IMR-90 (cell line): ENCODE data around the gene THBS1. TPM values are rescaled to one million over a fixed set of nuclear protein-coding genes. Genes with fewer than 3 reads are reported as not detected.
A peak's percentile ranks its signal among the peaks of the same experiment; 100 is the strongest.

Experiments
- ATAC-seq: fragments of 200-7000 bp; cut with Tn5 transposase; 2 replicates; pipeline ENCODE4 v1.9.1; 2020; ENCODE audit warnings: low read depth, mild to moderate bottlenecking, moderate library complexity
- BruUV-seq: library from RNA; stranded (reverse); fragments of 400-500 nt; replicated peaks from 2 replicates; lab custom pipeline; 2021; lab: Mats Ljungman, UMichigan
- CTCF ChIA-PET: fragments of 300-600 bp; formaldehyde crosslinking; extraction: SDS; loops from one replicate; lab custom pipeline; 2021; ENCODE audit warnings: antibody characterized with exemption; lab: Yijun Ruan, JAX
- POLR2A ChIA-PET: fragments of 300-600 bp; sonication (Branson Sonifier 250); formaldehyde crosslinking; loops from one replicate; lab custom pipeline; 2022; ENCODE audit warnings: antibody characterized with exemption; ENCODE audit not compliant: unreplicated experiment; lab: Charles Lee
- DNase-seq: peaks from one replicate; pipeline ENCODE4 v3.0.0; 2013
- H2AFZ ChIP-seq: replicated peaks from 2 replicates; pipeline ENCODE3; 2013; ENCODE audit warnings: low read length, mild to moderate bottlenecking; ENCODE audit not compliant: poor library complexity
- H2AK5ac ChIP-seq: 2 replicates; pipeline ENCODE4 v1.6.1; 2013; ENCODE audit warnings: low read depth, low read length, inconsistent platforms
- H2AK9ac ChIP-seq: replicated peaks from 2 replicates; pipeline ENCODE3; 2013; ENCODE audit warnings: mild to moderate bottlenecking, low read depth, low read length, moderate library complexity; ENCODE audit not compliant: poor library complexity
- H2BK120ac ChIP-seq: 2 replicates; pipeline ENCODE4 v1.6.1; 2013; ENCODE audit warnings: low read depth, low read length, inconsistent platforms
- H2BK15ac ChIP-seq: 3 replicates; pipeline ENCODE4 v1.6.1; 2013; ENCODE audit warnings: low read depth, low read length, inconsistent platforms
- H2BK20ac ChIP-seq: 2 replicates; pipeline ENCODE4 v1.6.1; 2013; ENCODE audit warnings: low read depth, mild to moderate bottlenecking, inconsistent platforms, low read length, moderate library complexity
- H2BK5ac ChIP-seq: 2 replicates; pipeline ENCODE4 v1.6.1; 2013; ENCODE audit warnings: mild to moderate bottlenecking, low read depth, low read length, inconsistent platforms; ENCODE audit not compliant: poor library complexity, severe bottlenecking
- H3K14ac ChIP-seq: replicated peaks from 2 replicates; pipeline ENCODE4 v1.6.1; 2013; ENCODE audit warnings: low read depth, low read length, inconsistent platforms
- H3K18ac ChIP-seq: 2 replicates; pipeline ENCODE4 v1.6.1; 2013; ENCODE audit warnings: low read depth, low read length, control low read depth
- H3K23ac ChIP-seq: 2 replicates; pipeline ENCODE4 v1.6.1; 2013; ENCODE audit warnings: low read depth, low read length, inconsistent platforms
- H3K27ac ChIP-seq: 2 replicates; pipeline ENCODE4 v1.5.1; 2013; ENCODE audit warnings: mild to moderate bottlenecking, control low read depth, low read length; ENCODE audit not compliant: insufficient read depth
- H3K27me3 ChIP-seq: 2 replicates; pipeline ENCODE4 v1.6.1; 2013; ENCODE audit warnings: low read length; ENCODE audit not compliant: control insufficient read depth, insufficient read depth
- H3K36me3 ChIP-seq: 2 replicates; pipeline ENCODE4 v1.6.1; 2013; ENCODE audit warnings: low read length, mixed read lengths; ENCODE audit not compliant: control insufficient read depth, insufficient read depth
- H3K4ac ChIP-seq: 2 replicates; pipeline ENCODE4 v1.6.1; 2013; ENCODE audit warnings: low read depth, low read length, inconsistent platforms
- H3K4me1 ChIP-seq: 2 replicates; pipeline ENCODE4 v1.6.1; 2013; ENCODE audit warnings: low read length, mixed read lengths; ENCODE audit not compliant: control insufficient read depth, insufficient read depth
- H3K4me2 ChIP-seq: 2 replicates; pipeline ENCODE4 v1.6.1; 2013; ENCODE audit warnings: low read depth, mild to moderate bottlenecking, control low read depth, low read length, moderate library complexity
- H3K4me3 ChIP-seq: 2 replicates; pipeline ENCODE4 v1.5.1; 2013; ENCODE audit warnings: low read depth, mild to moderate bottlenecking, control low read depth, low read length, moderate library complexity; ENCODE audit not compliant: insufficient read depth
- H3K56ac ChIP-seq: 2 replicates; pipeline ENCODE4 v1.6.1; 2013; ENCODE audit warnings: low read length, inconsistent platforms; ENCODE audit not compliant: insufficient read depth; ENCODE audit errors: extremely low read depth
- H3K79me1 ChIP-seq, 2 experiments: 2 replicates each; pipeline ENCODE4 v1.6.1; 2013; ENCODE audit warnings: low read length in 2 of 2, inconsistent platforms in 1 of 2, low read depth in 1 of 2
- H3K9ac ChIP-seq: 2 replicates; pipeline ENCODE4 v1.6.1; 2013; ENCODE audit warnings: low read depth, low read length, control low read depth
- H3K9me1 ChIP-seq: 2 replicates; pipeline ENCODE4 v1.6.1; 2013; ENCODE audit warnings: low read length, inconsistent platforms; ENCODE audit not compliant: insufficient read depth
- H3K9me3 ChIP-seq: 2 replicates; pipeline ENCODE4 v1.6.1; 2013; ENCODE audit warnings: low read length; ENCODE audit not compliant: control insufficient read depth, insufficient read depth
- H4K20me1 ChIP-seq: 2 replicates; pipeline ENCODE4 v1.6.1; 2013; ENCODE audit warnings: low read length, inconsistent platforms; ENCODE audit not compliant: insufficient read depth
- H4K5ac ChIP-seq: 2 replicates; pipeline ENCODE4 v1.6.1; 2013; ENCODE audit warnings: mild to moderate bottlenecking, low read depth, low read length, control low read depth
- H4K8ac ChIP-seq, 2 experiments: 2 replicates each; pipeline ENCODE4 v1.6.1; 2013; ENCODE audit warnings: low read depth in 2 of 2, low read length in 2 of 2, control low read depth in 1 of 2, inconsistent platforms in 1 of 2
- H4K91ac ChIP-seq: 2 replicates; pipeline ENCODE4 v1.6.1; 2013; ENCODE audit warnings: low read depth, low read length, inconsistent platforms; ENCODE audit not compliant: insufficient read depth
- BHLHE40 ChIP-seq: fragments of 150-350 bp; IDR thresholded peaks from 2 replicates; pipeline ENCODE4 v1.6.1; 2016; ENCODE audit warnings: mild to moderate bottlenecking, low read depth, low read length
- ELK1 ChIP-seq: fragments of 150-350 bp; IDR thresholded peaks from 2 replicates; pipeline ENCODE4 v1.6.1; 2016; ENCODE audit warnings: low read depth, mild to moderate bottlenecking, low read length, moderate library complexity, borderline replicate concordance
- FOS ChIP-seq: fragments of 150-350 bp; IDR thresholded peaks from 2 replicates; pipeline ENCODE4 v1.6.1; 2016; ENCODE audit warnings: low read depth, low read length
- MAFK ChIP-seq: IDR thresholded peaks from 2 replicates; pipeline ENCODE4 v1.6.1; 2012; ENCODE audit warnings: low read depth, low read length, improper control_type of control experiment
- MAZ ChIP-seq: IDR thresholded peaks from 2 replicates; pipeline ENCODE4 v1.6.1; 2012; ENCODE audit warnings: low read depth, mild to moderate bottlenecking, low read length, improper control_type of control experiment, moderate library complexity, borderline replicate concordance
- NFE2L2 ChIP-seq: fragments of 150-350 bp; IDR thresholded peaks from 2 replicates; pipeline ENCODE4 v1.6.1; 2016; ENCODE audit warnings: low read depth, mild to moderate bottlenecking, low read length
- POLR2A ChIP-seq: IDR thresholded peaks from 2 replicates; pipeline ENCODE4 v1.6.1; 2012; ENCODE audit warnings: mild to moderate bottlenecking, low read depth, low read length
- RAD21 ChIP-seq: IDR thresholded peaks from 2 replicates; pipeline ENCODE4 v1.6.1; 2012; ENCODE audit warnings: low read length, improper control_type of control experiment
- RCOR1 ChIP-seq: IDR thresholded peaks from 2 replicates; pipeline ENCODE4 v1.6.1; 2012; ENCODE audit warnings: mild to moderate bottlenecking, low read length, improper control_type of control experiment; ENCODE audit not compliant: insufficient replicate concordance
- SMC3 ChIP-seq: fragments of 150-350 bp; IDR thresholded peaks from 2 replicates; pipeline ENCODE4 v1.6.1; 2016; ENCODE audit warnings: low read depth, mild to moderate bottlenecking, antibody characterized with exemption, low read length, moderate library complexity
- dilution Hi-C: fragments of 300-500 bp; cut with HindIII; formaldehyde crosslinking; loops from one replicate; pipeline ENCODE4 v1.14.3; 2018; ENCODE audit warnings: low sequenced_read_pairs; ENCODE audit not compliant: unreplicated experiment
- in situ Hi-C: fragments of 300-500 bp; cut with MboI; formaldehyde crosslinking; loops from 3 replicates; pipeline ENCODE4 v1.14.3; 2019; ENCODE audit warnings: low sequenced_read_pairs, inconsistent platforms, mixed read lengths
- intact Hi-C: fragments of 100-400 bp; cut with micrococcal nuclease; formaldehyde crosslinking; loops from 2 replicates; pipeline ENCODE4 v1.10.0; 2022
- polyA plus RNA-seq, 3 experiments: library from polyadenylated mRNA; depleted of rRNA; stranded (reverse); fragments of >200 nt; gene quantifications; 2 replicates each; pipeline ENCODE4 v1.2.3, GENCODE V29; 2012; ENCODE audit warnings: low replicate concordance in 1 of 3
- total RNA-seq: library from RNA; depleted of rRNA; stranded (reverse); fragments of >200 nt; gene quantifications from 2 replicates; pipeline ENCODE4 v1.2.3, GENCODE V29; 2012

Gene THBS1
- total and polyA plus RNA-seq, 2 of the 4 experiments (the other 2 are of a cell fraction) = 1,562 to 4,071 TPM

GRCh38 chr15:39613271-39613670, 32.4 kb downstream of the THBS1 start:
- Histone ChIP-seq H4K20me1 (no peaks in the 10 kb centered on the region), H2BK120ac (no peak overlapping the region), H2BK5ac (no peak overlapping the region), H3K4me3 (no peak overlapping the region), H3K79me1 (no peaks in the 10 kb centered on the region), H2BK20ac (no peak overlapping the region), H3K14ac (no peak overlapping the region), H3K4me2 (no peak overlapping the region), H2AFZ (no peak overlapping the region), H2AK9ac (no peak overlapping the region), H3K27me3 (no peaks in the 10 kb centered on the region; the same call in 1 of the 2 replicates), H3K27ac (no peak overlapping the region), H2AK5ac (no peak overlapping the region), H3K36me3 (no peaks in the 10 kb centered on the region), H4K8ac (no peak overlapping the region), H4K91ac (no peak overlapping the region), H4K5ac (no peak overlapping the region), H2BK15ac (no peak overlapping the region), H3K4me1 (peaks cover under 1% of the 10 kb centered on the region), H3K4ac (no peak overlapping the region), H3K9ac (no peak overlapping the region), H3K9me3 (peaks cover 14% of the 10 kb centered on the region), H3K23ac (no peak overlapping the region), H3K18ac (no peak overlapping the region), H3K56ac (no peak overlapping the region), H3K9me1 (no peaks in the 10 kb centered on the region)
- ATAC-seq (no peak), DNase-seq (peak; percentile 25)
- dilution Hi-C loops (no loop called here), in situ Hi-C loops (no loop called here), intact Hi-C loops (no loop called here)
- ChIA-PET POLR2A (no interaction called here), CTCF (interaction anchor here (0.6 kb wide), 1 partner anchor 161 kb away, joined by 3 read pairs; no protein-coding TSS in a partner anchor)
- no peak for TF ChIP-seq MAZ
- TF ChIP-seq NFE2L2 = no peak
- TF ChIP-seq RAD21 = no peak
- no peak for TF ChIP-seq MAFK
- no peak for TF ChIP-seq POLR2A
- TF ChIP-seq ELK1 = no peak
- TF ChIP-seq RCOR1 = no peak
- no peak for TF ChIP-seq FOS
- TF ChIP-seq SMC3 = no peak
- TF ChIP-seq BHLHE40 = no peak
- no TSS peak for BruUV-seq
